ENCODE data around the gene CDCA5.

Gene CDCA5

DNA sequence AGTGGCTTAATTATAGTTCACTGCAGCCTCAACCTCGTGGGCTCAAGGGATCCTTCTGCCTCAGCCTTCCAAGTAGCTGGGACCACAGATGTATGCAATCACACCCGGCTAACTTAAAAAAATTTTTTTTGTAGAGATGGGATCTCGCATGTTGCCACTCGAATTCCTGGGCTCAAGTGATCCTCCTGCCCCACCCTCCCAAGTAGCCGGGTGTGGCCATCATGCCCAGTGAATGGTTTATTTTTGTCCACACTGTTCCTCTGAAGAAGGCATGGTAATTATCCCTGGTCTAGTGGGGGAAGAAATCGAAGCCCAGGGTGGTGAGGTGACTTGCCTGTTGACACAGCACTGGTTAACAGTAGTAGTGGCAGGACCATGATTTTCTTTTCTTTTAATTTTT is 40.9 kb downstream of the CDCA5 start:
- peak overlapping the region; percentile 95 for H3K27ac ChIP-seq
- TF ChIP-seq, protein P1, sequence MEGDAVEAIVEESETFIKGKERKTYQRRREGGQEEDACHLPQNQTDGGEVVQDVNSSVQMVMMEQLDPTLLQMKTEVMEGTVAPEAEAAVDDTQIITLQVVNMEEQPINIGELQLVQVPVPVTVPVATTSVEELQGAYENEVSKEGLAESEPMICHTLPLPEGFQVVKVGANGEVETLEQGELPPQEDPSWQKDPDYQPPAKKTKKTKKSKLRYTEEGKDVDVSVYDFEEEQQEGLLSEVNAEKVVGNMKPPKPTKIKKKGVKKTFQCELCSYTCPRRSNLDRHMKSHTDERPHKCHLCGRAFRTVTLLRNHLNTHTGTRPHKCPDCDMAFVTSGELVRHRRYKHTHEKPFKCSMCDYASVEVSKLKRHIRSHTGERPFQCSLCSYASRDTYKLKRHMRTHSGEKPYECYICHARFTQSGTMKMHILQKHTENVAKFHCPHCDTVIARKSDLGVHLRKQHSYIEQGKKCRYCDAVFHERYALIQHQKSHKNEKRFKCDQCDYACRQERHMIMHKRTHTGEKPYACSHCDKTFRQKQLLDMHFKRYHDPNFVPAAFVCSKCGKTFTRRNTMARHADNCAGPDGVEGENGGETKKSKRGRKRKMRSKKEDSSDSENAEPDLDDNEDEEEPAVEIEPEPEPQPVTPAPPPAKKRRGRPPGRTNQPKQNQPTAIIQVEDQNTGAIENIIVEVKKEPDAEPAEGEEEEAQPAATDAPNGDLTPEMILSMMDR (conservative IDR thresholded peaks at IDR 0.05): no peak

DNA sequence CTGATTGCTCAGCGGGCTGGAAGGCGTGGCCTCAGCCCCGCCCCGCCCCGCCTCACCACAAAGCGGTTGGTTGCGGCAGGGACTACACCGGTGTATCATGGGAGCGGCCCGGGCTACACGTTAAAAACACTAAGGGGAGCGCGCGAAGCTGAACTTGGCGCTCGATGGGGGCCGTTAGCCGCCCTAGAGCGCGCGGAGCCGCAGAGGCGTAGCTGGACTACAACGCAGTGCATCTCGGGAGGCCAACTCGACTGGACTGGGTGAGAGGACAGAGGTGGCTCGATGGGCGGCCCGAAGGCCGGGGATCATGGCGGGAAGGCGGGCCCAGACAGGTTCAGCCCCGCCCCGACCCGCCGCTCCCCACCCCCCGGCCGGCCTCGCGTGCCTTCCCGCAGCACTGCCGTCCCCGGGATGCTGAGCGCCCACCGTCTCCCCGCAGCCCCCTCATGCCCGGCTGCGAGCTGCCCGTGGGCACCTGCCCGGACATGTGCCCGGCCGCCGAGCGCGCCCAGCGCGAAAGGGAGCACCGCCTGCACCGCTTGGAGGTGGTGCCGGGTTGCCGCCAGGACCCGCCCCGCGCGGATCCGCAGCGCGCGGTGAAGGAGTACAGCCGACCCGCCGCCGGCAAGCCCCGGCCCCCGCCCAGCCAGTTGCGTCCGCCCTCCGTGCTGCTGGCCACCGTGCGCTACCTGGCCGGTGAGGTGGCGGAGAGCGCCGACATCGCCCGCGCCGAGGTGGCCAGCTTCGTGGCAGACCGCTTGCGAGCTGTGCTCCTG is 42.8 kb downstream of the CDCA5 start, which contains the start of gene SAC3D1:
SAC3D1 (plus strand) TSS at position 364 of the 776 bp plus-strand sequence; CDS start at position 447, 83 bp downstream.
- TF ChIP-seq, protein P1 (conservative IDR thresholded peaks at IDR 0.05): no peak
- peak within 1 kb of the TSS; percentile 95 for H3K27ac ChIP-seq

DNA sequence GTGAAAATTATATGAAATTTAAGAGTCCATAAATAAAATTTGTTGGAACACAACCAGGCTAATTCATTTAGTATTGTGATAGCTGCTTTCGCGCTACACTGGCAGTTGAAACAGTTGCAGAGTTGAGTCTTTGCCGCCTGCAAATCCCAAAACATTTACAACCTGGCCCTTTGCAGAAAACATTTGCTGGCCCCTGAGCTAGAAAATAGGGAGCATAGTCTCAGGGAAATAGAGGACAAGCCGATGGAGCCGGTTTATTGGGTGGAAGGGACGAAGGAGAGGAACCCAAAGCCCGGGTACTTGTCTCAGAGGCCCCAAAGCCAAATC is 43.4 kb downstream of the CDCA5 start:
- H3K27ac ChIP-seq: peak overlapping the region; percentile 95
- TF ChIP-seq, protein P1 (conservative IDR thresholded peaks at IDR 0.05): no peak

DNA sequence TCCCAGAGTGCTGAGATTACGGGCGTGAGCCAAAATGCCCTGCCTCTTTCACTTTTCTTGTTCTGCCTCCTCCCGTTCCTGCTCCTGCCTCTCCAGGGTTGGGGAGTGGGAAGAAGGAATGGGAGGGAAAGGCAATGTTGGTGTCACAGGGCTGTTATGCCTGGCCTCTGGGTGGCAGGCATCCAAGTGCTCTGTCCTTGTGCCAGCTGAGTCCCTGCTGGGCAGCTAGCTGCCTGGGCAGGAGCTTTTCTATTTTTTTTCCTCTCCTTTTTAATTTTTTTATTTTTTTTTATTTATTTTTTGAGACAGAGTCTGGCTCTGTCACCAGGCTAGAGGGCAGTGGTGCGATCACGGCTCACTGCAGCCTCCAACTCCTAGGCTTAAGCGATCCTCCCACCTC is 46.9 kb downstream of the CDCA5 start:
- peak overlapping the region; percentile 95 for H3K27ac ChIP-seq
- TF ChIP-seq, protein P1 (conservative IDR thresholded peaks at IDR 0.05): peak; percentile 45

DNA sequence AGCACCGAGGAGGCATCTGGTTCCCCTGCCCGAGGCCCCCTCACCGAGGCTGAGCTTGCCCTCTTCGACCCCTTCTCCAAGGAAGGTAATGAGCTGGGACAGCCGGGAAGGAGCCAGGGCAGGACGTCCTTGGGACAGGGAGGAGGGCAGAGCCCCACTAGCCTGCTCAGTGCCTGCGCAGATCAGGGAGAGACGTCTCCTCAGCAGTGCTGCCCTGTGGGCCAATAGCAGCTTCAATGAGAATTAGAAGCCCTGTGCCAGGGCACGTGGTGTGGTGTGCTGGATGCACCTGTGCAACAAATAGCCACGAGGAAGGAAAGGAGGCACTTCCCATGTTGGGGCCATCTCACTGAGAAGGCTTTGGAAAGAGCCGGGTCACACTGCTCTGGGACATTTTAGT is 48.3 kb downstream of the CDCA5 start:
- H3K27ac ChIP-seq: peak overlapping the region; percentile 95
- TF ChIP-seq, protein P1 (conservative IDR thresholded peaks at IDR 0.05): no peak

DNA sequence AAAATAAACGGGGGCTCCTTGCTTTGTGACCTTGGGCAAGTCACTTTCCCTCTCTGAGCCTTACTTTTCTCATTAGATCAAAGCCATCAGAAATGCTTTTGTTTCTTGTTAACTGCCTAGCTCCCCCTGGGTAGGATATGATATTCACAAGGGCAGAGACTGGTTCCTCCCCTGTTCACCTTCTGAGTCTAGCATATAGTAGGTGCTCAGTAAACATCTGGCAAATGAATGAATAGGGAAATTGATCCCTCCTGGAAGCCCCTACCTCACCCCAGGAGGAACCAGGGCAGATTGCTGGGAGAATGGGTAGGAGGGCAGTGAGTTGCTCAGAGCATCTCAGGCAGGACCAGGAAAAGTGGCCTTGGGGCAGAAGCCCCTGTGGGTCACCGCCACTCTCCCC is 49.4 kb downstream of the CDCA5 start:
- TF ChIP-seq, protein P1 (conservative IDR thresholded peaks at IDR 0.05): no peak
- H3K27ac ChIP-seq: no peak overlapping the region

DNA sequence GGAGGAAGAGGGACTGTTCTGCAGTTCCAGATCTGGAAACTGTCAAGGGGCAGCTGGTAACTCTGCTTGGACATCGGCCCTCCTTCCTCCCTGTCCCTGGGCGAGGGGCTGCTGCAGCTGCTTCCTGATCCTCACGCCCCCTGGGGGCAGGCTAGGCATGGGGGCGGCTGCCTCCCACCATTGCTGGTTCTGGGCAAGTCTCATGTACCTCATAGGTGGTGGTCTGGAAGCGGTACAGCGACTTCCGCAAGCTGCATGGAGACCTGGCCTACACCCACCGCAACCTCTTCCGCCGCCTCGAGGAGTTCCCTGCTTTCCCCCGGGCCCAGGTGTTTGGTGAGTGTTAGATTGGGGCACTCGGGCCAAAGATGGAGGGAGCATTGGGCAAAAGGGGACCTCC is 51.6 kb downstream of the CDCA5 start:
- TF ChIP-seq, protein P1 (conservative IDR thresholded peaks at IDR 0.05): no peak
- H3K27ac ChIP-seq: no peak overlapping the region

All from VCaP (cell line).